Measurements from ENCODE around the gene SPATA13.
"Not testable (repeated sequence)": the region's sequence is repeated elsewhere in the genome, so short reads cannot be mapped to it uniquely, and the experiment has no call there.

SPATA13 gene

GRCh38 chr13:24322470-24322869 lies 161.9 kb downstream of the SPATA13 start:
- in situ Hi-C loops (cut with HindIII; ENCODE audit: low pct_ligation_motif_present, low sequenced_read_pairs); H3K27me3 ChIP-seq (replicated peaks); H3K36me3 ChIP-seq (replicated peaks); H3K4me3 ChIP-seq (ENCODE audit: low read depth, low read length); DNase-seq; H3K27ac ChIP-seq: not testable (repeated sequence)
- peak; percentile 41 for TF ChIP-seq CTCF (IDR thresholded peaks at IDR 0.05; ENCODE audit: low read depth, low read length, missing control alignments)

- no peak for TF ChIP-seq CTCF (IDR thresholded peaks at IDR 0.05; ENCODE audit: low read depth, low read length, missing control alignments)
- in situ Hi-C loops (cut with HindIII; ENCODE audit: low pct_ligation_motif_present, low sequenced_read_pairs): no loop called here
- DNase-seq: no peak
- no peak overlapping the region for H3K4me3 ChIP-seq (ENCODE audit: low read depth, low read length)
- H3K27ac ChIP-seq: no peak overlapping the region
- no peaks in the 10 kb centered on the region for H3K27me3 ChIP-seq (replicated peaks)
- no peaks in the 10 kb centered on the region for H3K36me3 ChIP-seq (replicated peaks)
Observed at GRCh38 chr13:24323036-24323738, 162.7 kb downstream of the SPATA13 start.

GRCh38 chr13:24323739-24324075 lies 163.2 kb downstream of the SPATA13 start:
- Histone ChIP-seq H3K27me3 (replicated peaks) (no peaks in the 10 kb centered on the region), H3K27ac (no peak overlapping the region), H3K36me3 (replicated peaks) (no peaks in the 10 kb centered on the region), H3K4me3 (ENCODE audit: low read depth, low read length) (no peak overlapping the region)
- no peak for TF ChIP-seq CTCF (IDR thresholded peaks at IDR 0.05; ENCODE audit: low read depth, low read length, missing control alignments)
- in situ Hi-C loops (cut with HindIII; ENCODE audit: low pct_ligation_motif_present, low sequenced_read_pairs): no loop called here
- DNase-seq: no peak

- H3K27me3 ChIP-seq (replicated peaks); in situ Hi-C loops (cut with HindIII; ENCODE audit: low pct_ligation_motif_present, low sequenced_read_pairs): not testable (repeated sequence)
Observed at GRCh38 chr13:24327598-24327997, 167.1 kb downstream of the SPATA13 start.

GRCh38 chr13:24328145-24328544 lies 167.6 kb downstream of the SPATA13 start:
- in situ Hi-C loops (cut with HindIII; ENCODE audit: low pct_ligation_motif_present, low sequenced_read_pairs): no loop called here
- Histone ChIP-seq H3K27me3 (replicated peaks) (no peaks in the 10 kb centered on the region), H3K4me3 (ENCODE audit: low read depth, low read length) (peak overlapping the region; percentile 39), H3K36me3 (replicated peaks) (no peaks in the 10 kb centered on the region), H3K27ac (no peak overlapping the region)
- no peak for TF ChIP-seq CTCF (IDR thresholded peaks at IDR 0.05; ENCODE audit: low read depth, low read length, missing control alignments)
- DNase-seq: no peak

More at GRCh38 chr13:24327598-24327997, 167.1 kb downstream of the SPATA13 start:
- H3K27ac ChIP-seq; H3K4me3 ChIP-seq (ENCODE audit: low read depth, low read length); H3K36me3 ChIP-seq (replicated peaks); DNase-seq: not testable (repeated sequence)

- in situ Hi-C loops (cut with HindIII; ENCODE audit: low pct_ligation_motif_present, low sequenced_read_pairs): no loop called here
- H3K36me3 ChIP-seq (replicated peaks): no peaks in the 10 kb centered on the region
- H3K4me3 ChIP-seq (ENCODE audit: low read depth, low read length): no peak overlapping the region
- H3K27me3 ChIP-seq (replicated peaks): no peaks in the 10 kb centered on the region
- H3K27ac ChIP-seq: no peak overlapping the region
- no peak for TF ChIP-seq CTCF (IDR thresholded peaks at IDR 0.05; ENCODE audit: low read depth, low read length, missing control alignments)
- DNase-seq: no peak
Observed at GRCh38 chr13:24338721-24339120, 178.2 kb downstream of the SPATA13 start.
